Lung (tissue), 12 donors: ENCODE data around the gene LTF. TPM values are rescaled to one million over a fixed set of nuclear protein-coding genes. Genes with fewer than 3 reads are reported as not detected.

ENCODE experiments used
- ATAC-seq: fragments of 200-7000 bp; cut with Tn5 transposase; one replicate; pipeline ENCODE4 v1.9.1; 2020; ENCODE audit warnings: moderate number of reproducible peaks; ENCODE audit not compliant: insufficient read depth, low FRiP score
- DNase-seq, 3 donors: peaks; one replicate each; pipeline ENCODE4 v3.0.0-alpha.2; 2013 to 2017
- H3K27ac ChIP-seq, 2 donors: one replicate each; pipeline ENCODE4 v1.5.1; 2013; ENCODE audit warnings: mild to moderate bottlenecking in 2 of 2, moderate library complexity in 2 of 2, control low read depth in 1 of 2, inconsistent platforms in 1 of 2, low read depth in 1 of 2, low read length in 1 of 2
- H3K27me3 ChIP-seq, 3 donors: one replicate each; pipeline ENCODE4 v1.5.1; 2013; ENCODE audit warnings: low read length in 2 of 3; ENCODE audit not compliant: control insufficient read depth in 3 of 3, insufficient read depth in 3 of 3
- H3K36me3 ChIP-seq, 4 donors: one replicate each; pipeline ENCODE4 v1.5.1; 2013; ENCODE audit warnings: low read length in 4 of 4, mild to moderate bottlenecking in 1 of 4, moderate library complexity in 1 of 4; ENCODE audit not compliant: control insufficient read depth in 4 of 4, insufficient read depth in 4 of 4
- H3K4me1 ChIP-seq, 5 donors: one replicate each; pipeline ENCODE4 v1.5.1; 2013; ENCODE audit warnings: low read length in 5 of 5, mild to moderate bottlenecking in 2 of 5, moderate library complexity in 1 of 5; ENCODE audit not compliant: control insufficient read depth in 5 of 5, insufficient read depth in 5 of 5
- H3K4me3 ChIP-seq: one replicate; pipeline ENCODE4 v1.5.1; 2013; ENCODE audit warnings: mild to moderate bottlenecking, control low read depth, moderate library complexity
- H3K9ac ChIP-seq, 2 donors: one replicate each; pipeline ENCODE4 v1.5.1; 2013; ENCODE audit warnings: low read length in 2 of 2, control low read depth in 1 of 2; ENCODE audit not compliant: insufficient read depth in 1 of 2
- H3K9me3 ChIP-seq, 4 donors: one replicate each; pipeline ENCODE4 v1.5.1; 2013; ENCODE audit warnings: low read length in 3 of 4, mild to moderate bottlenecking in 1 of 4, moderate library complexity in 1 of 4; ENCODE audit not compliant: control insufficient read depth in 4 of 4, insufficient read depth in 3 of 4
- WGBS, 2 donors: extraction: QIAGEN DNeasy Blood & Tissue Kit; methylation state at CpG; one replicate each; pipeline ENCODE4 v1.1.7; 2013; 5-methylcytosine and 5-hydroxymethylcytosine counted together
- polyA plus RNA-seq, 2 donors: library from polyadenylated mRNA; stranded (reverse); fragments of 200-250 nt; gene quantifications; one replicate each; pipeline ENCODE4 v1.2.1, GENCODE V29; 2013
- total RNA-seq, 2 donors: library from RNA; depleted of rRNA in 1 of 2; stranded (reverse); fragments of >200 nt in 1 of 2; gene quantifications; one replicate each; pipeline ENCODE4 v1.2.1, GENCODE V29; 2014 to 2021
- TF ChIP-seq, protein P1 (sequence below): IDR thresholded peaks from 2 replicates; pipeline ENCODE4 v1.5.1; 2012; ENCODE audit warnings: mild to moderate bottlenecking; ENCODE audit errors: control extremely low read depth, extremely low read depth
- donor health status: control.
- donor health status: control.
- donor health status: Bipolar disorder and iron deficiency.
- donor health status: healthy.
- donor health status: DM: yes; HTN: yes; CAD: no.

The LTF gene
- total and polyA plus RNA-seq, 4 donors = 12.9 to 188 (median 101) TPM

DNA sequence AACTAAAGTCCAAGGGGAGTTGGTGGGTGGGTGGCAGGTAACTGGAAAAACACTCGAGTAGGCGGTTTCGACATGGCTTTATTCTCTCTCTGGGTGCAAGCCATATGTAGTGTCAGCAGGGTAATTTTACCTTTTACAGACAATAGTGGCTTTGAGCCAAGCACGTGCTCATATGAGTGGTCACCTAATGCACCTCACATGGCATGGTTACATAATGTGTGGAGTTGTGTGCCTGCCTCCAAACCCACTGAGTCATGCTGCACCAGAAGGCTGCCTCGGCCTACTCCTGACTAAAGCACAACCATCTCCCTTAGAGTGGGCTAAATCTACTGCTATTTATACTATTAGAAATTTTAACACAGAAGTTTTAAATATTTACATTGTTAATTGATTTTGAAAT, 41.1 kb downstream of the LTF start:
- no peaks in the 10 kb centered on the region for H3K36me3 ChIP-seq
- peaks cover 0 to 22% (median 6%) of the 10 kb centered on the region in 5 donors for H3K4me1 ChIP-seq
- no peak overlapping the region for H3K4me3 ChIP-seq
- no peak for ATAC-seq
- TF ChIP-seq, protein P1, sequence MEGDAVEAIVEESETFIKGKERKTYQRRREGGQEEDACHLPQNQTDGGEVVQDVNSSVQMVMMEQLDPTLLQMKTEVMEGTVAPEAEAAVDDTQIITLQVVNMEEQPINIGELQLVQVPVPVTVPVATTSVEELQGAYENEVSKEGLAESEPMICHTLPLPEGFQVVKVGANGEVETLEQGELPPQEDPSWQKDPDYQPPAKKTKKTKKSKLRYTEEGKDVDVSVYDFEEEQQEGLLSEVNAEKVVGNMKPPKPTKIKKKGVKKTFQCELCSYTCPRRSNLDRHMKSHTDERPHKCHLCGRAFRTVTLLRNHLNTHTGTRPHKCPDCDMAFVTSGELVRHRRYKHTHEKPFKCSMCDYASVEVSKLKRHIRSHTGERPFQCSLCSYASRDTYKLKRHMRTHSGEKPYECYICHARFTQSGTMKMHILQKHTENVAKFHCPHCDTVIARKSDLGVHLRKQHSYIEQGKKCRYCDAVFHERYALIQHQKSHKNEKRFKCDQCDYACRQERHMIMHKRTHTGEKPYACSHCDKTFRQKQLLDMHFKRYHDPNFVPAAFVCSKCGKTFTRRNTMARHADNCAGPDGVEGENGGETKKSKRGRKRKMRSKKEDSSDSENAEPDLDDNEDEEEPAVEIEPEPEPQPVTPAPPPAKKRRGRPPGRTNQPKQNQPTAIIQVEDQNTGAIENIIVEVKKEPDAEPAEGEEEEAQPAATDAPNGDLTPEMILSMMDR = no peak
- H3K9ac ChIP-seq = no peak overlapping the region
- no peaks in the 10 kb centered on the region for H3K9me3 ChIP-seq
- no peaks in the 10 kb centered on the region for H3K27me3 ChIP-seq
- no peak for DNase-seq
- WGBS, 2 donors = 75 to 87% methylated on average over 5 of the region's 5 CpGs
- H3K27ac ChIP-seq = no peak overlapping the region

DNA sequence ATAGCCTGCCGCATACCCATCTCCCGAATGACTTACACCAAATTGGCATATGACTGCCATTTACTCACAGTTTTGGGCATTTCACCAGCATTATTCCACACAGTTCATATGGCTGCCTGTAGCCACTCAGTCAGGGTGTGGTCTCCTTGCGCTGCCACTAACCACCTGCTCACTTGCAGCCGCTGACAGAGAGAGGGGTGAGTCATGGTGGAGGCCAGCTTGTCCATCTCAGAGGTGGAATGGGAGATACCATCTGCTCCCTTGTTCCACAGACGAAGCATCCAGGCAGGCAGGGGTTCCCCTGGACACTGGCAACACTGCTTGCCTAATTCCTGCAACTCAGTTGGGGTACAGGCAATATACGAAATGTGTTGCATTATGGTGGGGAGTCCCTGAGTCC, 42.1 kb downstream of the LTF start:
- Histone ChIP-seq H3K4me1 (peaks cover 0 to 15% (median 6%) of the 10 kb centered on the region in 5 donors), H3K27ac (no peak overlapping the region), H3K4me3 (no peak overlapping the region), H3K36me3 (no peaks in the 10 kb centered on the region), H3K9ac (no peak overlapping the region), H3K9me3 (no peaks in the 10 kb centered on the region), H3K27me3 (no peaks in the 10 kb centered on the region)
- ATAC-seq (no peak), DNase-seq (no peak)
- WGBS, 2 donors = 94 to 95% methylated on average over 6 of the region's 6 CpGs
- TF ChIP-seq, protein P1 = no peak

DNA sequence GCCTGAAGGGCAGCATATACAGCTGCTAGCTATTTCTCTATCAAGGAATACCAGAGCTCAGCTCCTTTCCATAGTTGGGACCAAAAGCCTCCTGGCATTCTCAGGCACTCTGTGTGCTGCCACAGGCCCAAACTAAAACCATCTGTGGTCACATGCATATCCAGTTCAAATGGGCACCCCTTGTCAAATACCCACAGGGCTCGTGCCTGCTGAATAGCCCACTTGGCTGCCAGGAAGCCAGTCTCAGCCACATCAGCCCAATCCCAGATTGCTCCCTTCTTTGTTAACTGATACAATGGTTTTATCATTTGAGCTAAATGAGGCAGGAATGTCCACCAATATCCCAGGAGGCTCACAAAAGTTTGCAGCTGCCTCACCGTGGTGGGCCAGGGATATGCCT, 43.8 kb downstream of the LTF start:
- Histone ChIP-seq H3K9ac (no peak overlapping the region), H3K27ac (no peak overlapping the region), H3K4me1 (peaks cover 0 to 14% (median 8%) of the 10 kb centered on the region in 5 donors), H3K27me3 (no peaks in the 10 kb centered on the region), H3K4me3 (no peak overlapping the region), H3K9me3 (no peaks in the 10 kb centered on the region), H3K36me3 (no peaks in the 10 kb centered on the region)
- 96 to 98% methylated on average over 2 of the region's 2 CpGs for WGBS, 2 donors
- no peak for ATAC-seq
- TF ChIP-seq, protein P1 = no peak
- DNase-seq = no peak

DNA sequence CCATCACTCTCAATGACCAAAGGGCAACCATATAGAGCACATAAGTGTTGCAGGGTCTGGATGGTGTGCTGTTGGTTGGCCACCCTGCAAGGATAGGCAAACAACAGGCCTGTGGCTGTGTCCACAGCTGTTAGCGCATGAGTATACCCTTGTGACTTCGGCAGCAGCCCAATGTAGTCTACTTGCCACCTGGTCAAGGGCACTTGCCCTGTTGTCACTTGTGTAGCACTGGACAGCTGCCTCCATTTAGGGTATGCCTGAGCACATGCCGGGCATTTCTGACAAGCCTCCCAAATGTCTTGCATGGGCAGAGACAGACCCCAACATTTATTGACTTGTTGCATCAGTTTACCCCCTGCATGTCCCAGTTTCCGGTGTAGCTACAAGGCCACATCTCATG, 44.9 kb downstream of the LTF start:
- DNase-seq (no peak), ATAC-seq (no peak)
- no peak overlapping the region for H3K4me3 ChIP-seq
- TF ChIP-seq, protein P1 = no peak
- H3K9ac ChIP-seq = no peak overlapping the region
- peaks cover 0 to 15% (median 8%) of the 10 kb centered on the region in 5 donors for H3K4me1 ChIP-seq
- WGBS, 2 donors = 96% methylated on average over 4 of the region's 4 CpGs
- H3K27ac ChIP-seq = no peak overlapping the region
- H3K9me3 ChIP-seq = no peaks in the 10 kb centered on the region
- H3K27me3 ChIP-seq = no peaks in the 10 kb centered on the region
- H3K36me3 ChIP-seq = no peaks in the 10 kb centered on the region
